Measurements from ENCODE around the gene ATP8A2.

Gene ATP8A2

DNA sequence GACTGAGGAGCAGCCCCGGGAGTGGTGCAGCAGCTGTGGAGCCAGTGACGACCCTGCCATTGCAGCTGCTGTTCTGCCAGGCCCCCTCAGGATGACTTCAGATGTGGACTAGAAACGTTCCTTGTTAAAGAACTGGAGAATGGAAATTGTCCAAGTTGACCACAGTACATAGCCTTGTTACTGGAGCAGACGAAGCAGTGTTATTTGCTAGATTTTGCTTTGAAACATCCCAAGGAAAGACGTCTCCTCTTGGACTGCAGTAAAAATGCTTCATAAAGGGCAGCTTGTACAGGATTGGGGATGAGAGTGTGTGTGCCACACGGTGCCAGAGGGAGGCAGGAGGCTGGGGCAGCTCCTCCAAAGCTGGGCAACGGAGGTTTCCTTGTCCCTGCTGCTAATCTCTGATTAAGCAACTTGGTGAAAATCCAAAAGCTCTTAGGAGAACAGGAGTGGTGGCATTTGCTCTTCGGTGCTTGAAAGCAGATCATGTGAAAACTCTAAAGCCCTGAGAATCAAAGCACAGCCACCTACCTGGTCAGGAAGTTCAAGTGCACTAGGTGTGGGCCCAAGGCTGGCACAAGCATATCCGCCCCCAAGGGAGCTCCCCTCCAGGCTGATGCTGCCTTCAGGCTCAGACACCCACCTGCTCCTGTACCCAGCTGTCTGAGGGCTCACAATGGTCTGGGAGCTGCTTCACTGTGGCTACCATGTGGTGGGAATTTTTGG is 645.6 kb downstream of the ATP8A2 start:
- no peak for DNase-seq (ENCODE audit: low read depth)

DNA sequence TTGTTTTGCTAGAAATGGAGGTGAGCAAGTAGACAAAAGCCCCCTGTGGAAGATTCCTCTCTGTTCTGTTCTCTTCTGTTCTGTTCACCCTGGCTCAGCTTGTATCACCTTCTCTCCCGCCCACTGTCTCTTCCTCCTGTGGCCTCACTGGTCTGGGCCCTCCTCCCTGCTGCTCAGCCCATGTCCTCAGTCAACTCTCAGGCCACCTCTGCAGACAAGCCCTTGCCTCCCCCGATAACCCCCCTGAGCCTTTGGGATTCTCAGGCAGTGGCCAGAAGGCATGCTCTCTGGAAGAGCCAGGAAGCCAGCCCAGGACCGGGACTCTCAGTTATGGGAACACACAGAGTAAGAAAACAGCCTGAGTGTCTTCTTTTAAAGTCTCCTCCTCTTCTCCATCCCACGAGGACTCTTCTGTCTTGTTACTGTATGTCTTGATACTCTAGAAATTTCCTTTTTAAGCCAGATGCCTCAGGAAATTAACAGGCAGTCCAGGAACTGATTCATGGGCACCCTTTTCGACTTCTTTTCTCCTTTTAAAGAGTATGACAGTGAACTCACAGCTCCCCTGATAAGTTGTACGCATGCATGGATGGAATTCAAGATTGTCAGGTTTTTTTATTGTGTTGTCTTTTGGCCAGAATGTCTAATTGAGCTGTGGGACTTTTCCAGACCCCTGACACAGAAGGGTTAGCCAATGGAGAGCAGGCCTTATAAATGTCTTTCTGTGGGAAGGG is 646.3 kb downstream of the ATP8A2 start:
- DNase-seq (ENCODE audit: low read depth): no peak

DNA sequence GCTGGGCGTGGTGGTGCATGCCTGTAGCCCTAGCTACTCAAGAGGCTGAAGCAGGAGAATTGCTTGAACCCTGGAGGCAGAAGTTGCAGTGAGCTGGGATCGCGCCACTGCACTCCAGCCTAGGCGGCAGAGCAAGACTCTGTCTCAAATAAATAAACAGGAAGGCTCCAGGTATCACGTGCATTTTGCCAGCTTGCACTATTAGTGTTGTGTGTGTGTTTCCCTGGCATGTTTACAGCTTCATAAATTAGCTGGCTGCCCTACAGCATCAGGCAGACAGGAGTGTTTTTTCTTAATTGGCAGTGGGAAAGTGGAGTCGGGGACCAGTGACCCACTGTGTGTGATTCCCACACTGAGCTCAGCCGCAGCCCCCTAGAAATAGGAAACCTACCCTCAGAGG is 647.5 kb downstream of the ATP8A2 start:
- DNase-seq (ENCODE audit: low read depth): no peak

DNA sequence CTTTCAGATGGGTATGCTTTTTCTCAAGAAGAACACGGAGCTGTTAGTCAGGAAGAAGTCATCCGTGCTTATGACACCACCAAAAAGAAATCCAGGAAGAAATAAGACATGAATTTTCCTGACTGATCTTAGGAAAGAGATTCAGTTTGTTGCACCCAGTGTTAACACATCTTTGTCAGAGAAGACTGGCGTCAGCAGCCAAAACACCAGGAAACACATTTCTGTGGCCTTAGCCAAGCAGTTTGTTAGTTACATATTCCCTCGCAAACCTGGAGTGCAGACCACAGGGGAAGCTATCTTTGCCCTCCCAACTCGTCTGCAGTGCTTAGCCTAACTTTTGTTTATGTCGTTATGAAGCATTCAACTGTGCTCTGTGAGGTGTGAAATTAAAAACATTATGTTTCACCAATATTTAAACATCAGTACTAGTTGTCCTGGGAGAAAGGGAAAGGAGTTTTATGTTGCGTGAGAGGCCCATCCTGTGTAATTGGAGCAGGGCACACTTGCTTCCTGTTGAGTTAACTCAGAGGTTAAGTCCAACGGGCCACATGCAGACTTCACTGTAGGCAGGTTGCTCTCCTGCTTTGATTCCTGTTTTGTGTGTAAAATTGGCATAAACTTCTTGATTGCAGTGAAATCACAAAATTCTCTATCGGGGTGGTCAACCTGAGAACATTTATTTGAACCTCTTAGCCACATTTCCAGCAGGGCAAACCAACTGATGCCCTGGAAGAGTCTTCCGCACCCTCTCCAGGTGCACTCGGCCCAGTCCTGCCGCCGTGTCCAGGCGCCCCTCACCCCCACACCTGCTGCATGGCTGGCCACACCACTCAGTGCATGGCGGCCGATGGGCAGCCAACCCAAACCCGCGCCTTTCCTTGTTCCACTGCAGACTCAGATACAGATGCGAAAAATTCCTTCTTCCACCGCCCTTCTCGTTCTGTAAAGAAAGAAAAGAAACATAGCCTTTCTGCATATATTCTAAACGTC is 648.4 kb downstream of the ATP8A2 start:
- peak; percentile 54 for DNase-seq (ENCODE audit: low read depth)

DNA sequence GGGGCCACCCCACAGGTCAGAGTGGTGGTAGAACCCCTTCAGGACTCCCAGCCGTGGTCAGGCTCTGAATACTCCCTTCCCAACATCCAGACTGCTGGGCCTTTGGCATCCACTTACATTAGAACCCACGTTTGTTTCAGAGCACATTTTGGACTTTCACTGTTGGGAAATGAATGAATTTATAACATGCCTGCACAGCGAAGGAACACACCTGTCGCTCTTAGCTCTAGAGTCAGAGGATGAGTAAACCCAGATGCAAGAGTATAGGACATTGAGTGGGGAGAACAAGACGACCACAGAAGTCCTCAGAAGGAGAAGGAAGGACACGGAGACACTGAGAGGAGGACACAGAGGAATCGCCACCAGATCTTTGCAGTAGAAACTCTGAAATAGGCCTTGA is 649.1 kb downstream of the ATP8A2 start:
- DNase-seq (ENCODE audit: low read depth): no peak

DNA sequence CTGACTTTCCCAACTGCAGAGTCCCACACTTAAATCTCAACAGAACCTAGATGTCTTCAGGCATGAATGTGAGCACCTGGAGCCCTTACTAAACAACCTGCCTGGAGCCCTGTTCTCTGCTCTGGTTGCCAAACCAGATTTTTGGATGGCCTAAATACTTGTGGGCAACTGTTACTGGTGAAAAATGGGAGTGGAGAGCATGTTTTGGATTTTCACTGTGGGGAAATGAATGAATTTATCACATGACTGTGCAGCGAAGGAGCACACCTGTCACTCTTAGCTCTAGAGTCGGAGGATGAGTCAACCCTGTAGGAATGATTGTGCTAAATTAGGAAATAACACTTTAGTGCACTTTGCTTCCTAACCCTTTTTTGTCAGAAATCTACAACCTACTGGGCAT is 649.7 kb downstream of the ATP8A2 start:
- DNase-seq (ENCODE audit: low read depth): no peak

DNA sequence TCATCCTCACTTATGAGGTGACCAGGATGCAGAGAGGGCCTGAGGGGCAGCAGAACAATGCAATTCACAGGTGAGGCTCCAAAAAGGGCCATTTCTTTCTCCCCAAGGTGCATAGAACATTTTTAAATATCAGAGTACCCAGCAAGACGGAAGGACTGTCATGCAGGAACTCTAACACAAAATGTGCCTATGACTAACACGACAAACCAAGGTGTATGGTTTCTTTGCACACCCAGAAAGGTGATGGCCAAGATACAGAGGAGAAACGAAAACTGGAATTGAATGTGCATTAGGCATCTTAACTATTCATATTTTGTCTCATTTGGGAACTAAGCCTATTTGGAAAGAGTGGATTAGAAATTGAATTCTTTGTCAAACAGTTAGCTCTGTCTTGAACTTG is 650.2 kb downstream of the ATP8A2 start:
- DNase-seq (ENCODE audit: low read depth): no peak

DNA sequence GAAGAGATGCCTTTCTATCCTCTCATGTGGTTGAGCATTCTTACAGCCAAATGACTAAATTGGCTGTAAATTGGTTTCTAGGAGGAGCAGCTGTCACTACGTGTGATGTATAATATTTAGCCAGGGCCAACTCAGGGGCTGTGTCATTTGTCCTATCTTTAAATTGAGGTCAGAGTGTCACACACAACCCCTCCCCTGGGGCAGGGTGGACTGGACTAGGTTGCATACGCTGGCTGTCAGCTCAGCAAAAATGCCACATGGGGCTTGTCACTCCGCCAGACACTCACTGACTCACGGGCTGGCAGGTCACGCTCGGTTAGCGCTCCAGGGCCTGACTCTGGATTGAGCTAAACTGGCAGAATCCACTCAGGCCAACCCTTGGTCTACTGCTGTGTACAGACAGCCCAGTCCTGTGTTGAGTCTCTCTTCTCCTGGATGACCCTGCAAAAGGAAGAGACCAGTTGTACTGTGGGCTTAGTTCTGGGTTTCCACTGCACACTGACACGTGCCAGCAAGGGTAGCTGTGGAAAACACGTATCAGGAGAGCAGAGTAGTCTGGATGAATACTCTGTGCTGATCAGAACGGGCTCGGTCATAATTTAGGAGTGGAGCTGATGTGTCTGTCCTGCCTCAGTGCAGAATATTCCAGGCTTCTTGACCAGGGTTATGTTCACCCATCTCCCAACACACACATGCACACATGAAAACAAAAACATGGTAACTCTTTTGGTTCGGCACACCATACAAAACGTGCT is 650.9 kb downstream of the ATP8A2 start:
- no peak for DNase-seq (ENCODE audit: low read depth)

DNA sequence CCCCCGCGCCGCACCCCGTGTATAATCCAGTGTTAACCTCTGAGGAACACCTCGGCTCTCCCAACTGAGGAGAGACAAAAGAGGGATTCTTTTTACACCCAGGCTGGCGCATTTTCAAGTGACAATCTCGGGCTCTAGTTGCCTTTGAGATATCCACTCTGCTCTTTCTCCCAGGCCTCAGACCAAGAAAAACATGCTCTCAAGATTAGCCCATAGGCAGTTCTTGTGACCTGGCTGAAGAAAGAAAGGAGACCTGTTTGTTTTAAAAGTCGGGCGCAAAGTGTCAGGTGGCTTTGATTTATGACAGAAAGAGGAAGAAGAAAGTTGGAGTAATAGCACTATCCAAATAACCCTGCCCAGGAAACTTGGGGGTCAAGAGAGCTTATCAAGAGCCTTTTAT is 652.8 kb downstream of the ATP8A2 start:
- DNase-seq (ENCODE audit: low read depth): no peak

DNA sequence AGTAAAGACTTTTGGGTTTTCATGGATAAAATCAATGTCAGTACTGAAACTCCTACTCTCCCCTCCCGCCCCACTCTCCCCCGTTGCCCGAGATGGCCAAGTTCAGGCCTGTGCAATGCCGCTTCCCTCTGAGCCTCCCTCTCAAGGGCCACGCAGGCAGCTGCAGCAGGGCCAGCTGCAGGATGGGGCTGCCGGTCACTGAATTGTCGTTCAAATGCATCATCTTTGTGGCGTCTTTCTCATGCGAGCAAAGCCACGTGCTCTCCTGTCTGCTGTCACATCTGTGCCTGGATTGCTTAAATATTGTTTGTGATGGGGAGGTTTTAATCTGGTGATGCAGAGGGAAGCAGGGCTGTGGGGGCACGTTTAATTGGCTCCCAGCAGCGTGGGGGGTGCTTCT is 653.4 kb downstream of the ATP8A2 start:
- DNase-seq (ENCODE audit: low read depth): no peak

DNA sequence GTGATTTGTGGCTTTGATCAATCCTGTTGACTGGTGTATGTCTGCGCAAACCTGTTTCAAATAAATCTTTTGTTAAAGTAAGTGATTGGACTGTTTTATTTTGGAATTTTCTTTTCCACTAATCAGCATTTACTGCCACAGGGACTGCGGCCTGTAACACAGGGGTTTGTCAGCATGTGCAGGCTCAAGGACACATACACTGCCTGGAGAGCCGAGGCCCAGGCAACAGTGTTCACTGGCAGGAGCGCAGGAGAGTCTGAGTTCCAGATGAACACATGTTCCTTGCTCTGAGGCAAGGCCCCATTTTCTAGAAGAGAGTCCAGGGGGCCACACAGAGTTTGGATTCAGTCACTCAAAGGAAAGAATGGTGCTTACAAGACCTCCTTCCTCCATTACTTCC is 654.0 kb downstream of the ATP8A2 start:
- DNase-seq (ENCODE audit: low read depth): no peak

DNA sequence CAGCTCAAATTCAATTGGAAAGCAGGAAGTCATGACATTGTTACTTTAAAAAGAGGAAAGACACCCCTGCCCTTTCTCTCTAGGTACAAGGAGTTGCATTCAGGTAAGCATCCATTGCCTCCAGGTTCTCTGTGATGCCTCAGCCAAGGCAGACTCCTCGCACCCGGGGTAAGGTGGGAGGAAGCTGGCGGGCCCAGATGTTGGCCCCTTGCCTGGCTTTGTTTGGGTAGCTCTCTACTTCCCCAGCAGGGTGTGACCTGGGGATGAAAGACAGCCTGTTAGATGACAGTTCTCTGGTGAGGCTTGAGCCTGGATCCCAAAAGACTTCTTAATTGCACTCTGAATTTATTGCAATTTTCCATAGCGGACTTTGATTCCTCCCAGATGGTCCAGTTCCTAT is 654.4 kb downstream of the ATP8A2 start:
- no peak for DNase-seq (ENCODE audit: low read depth)

DNA sequence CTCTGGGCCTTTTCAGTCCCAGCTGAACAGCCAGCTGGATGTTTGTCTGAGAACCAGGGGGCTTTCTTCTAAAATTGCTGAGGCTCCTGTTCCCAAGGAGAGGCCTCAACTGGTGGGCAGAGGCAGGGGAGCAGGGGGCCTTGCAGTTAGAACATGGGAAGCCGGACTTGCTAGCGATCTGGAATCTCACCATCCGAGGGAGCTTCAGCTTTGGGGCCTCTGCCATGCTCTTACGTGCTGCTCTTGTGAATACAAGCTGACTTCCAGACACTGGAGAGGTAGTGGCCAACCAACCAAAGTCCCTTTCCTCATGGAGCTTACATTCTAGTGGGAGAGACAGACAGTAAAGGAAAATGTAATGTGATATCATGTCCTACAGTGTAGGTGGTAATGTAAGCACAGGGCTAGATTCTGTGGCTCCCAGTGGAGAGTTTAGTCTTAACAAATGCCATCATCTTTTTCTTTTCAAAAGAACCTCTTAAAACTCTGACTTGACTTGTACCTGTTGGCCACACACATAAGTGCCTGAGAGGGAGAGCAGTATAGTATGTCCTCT is 657.9 kb downstream of the ATP8A2 start:
- no peak for DNase-seq (ENCODE audit: low read depth)

DNA sequence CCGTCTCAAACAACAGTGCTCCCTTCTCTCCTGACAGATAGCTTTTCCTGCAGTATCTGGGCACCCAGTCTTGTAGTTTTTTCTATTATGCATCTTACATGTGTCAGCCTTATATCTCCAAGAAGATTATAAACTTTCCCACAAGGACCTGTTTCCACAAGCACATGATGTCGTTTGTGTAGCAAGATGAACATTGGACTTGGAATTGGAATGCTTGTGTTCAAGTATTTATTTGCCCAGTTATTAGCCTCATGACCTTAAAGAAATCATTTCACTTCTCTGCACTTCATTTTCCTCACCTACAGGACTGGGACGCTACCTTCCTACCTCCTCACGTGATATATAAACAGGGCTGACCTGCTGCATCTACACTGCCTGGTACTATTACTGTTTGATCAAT is 658.6 kb downstream of the ATP8A2 start:
- no peak for DNase-seq (ENCODE audit: low read depth)

DNA sequence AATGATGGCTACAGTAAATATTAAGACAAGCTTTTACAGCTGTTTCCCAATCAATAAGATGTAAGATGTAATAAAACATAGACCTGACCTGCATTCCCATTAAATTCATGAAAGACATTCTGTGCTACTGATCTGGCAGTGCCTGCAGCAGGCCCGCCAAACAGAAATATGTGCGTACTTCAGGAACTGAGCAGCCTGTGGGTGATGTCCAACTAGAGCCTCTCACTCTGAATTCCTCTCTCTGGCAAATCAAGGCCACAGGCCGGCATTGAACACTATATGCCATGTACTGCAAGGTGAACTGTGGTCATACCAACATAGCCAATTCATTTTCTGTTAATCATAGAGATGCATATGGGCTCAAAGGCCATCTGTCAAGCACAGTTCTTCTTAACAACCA is 662.2 kb downstream of the ATP8A2 start:
- no peak for DNase-seq (ENCODE audit: low read depth)

DNA sequence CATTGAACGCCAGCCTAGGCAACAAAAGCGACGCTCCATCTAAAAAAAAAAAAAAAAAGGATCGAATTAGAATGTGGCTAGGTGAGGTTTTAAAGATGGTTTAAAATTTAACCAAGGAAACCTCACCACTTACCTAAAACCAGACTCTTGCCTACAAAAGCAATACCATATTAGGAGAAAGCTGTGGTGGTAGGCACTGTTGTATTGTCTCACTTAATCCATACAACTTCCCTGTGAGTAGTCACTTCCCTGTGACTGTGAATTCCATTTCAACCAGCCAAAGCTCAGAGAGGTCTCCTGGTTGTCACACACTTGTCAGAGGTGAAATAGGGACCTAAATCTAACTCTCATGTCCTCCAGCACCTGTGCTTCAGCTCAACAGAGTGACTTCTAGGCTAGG is 664.6 kb downstream of the ATP8A2 start:
- DNase-seq (ENCODE audit: low read depth): no peak

DNA sequence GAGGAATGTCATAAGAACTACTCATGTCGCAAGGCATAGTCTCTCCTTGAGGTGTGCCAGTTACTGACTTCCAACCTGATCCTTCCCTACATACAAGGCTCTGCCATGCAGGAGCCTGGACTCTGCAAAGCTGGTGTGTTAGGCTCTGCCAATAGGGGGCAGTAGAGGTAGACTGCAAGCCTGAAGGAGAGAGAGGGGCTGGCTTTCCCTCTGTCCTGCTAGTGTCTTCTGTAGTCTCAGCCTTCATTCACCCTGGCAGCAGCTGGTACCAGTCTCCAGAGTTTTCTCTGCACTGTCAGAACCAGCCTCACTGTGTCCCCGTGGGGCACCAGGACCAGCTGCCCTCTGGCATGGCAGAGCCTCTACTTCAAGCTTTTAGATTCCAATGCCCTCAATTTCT is 665.5 kb downstream of the ATP8A2 start:
- DNase-seq (ENCODE audit: low read depth): no peak

DNA sequence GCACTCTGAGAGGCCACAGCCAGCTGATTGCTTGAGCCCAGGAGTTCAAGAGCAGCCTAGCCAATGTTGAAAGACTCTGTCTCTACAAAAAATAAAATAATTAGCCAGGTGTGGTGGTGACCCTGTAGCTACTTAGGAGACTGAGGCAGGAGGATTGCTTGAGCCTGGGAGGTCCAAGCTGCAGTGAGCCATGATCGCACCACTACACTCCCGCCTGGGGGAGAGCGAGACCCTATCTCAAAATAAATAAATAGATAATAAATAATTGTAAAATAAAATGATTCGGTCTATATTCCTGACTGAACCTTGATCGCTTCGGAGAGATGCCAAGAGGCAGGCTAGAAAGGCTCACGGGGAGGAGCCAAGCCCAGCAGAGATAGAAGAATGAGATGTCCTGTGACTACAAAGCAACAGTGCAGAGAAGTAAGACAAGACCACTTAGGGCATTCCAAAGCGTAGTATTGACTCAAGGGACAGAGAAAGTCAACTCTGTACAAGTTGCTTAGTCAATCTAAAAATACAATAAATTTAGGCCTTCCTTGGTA is 667.2 kb downstream of the ATP8A2 start:
- DNase-seq (ENCODE audit: low read depth): no peak

DNA sequence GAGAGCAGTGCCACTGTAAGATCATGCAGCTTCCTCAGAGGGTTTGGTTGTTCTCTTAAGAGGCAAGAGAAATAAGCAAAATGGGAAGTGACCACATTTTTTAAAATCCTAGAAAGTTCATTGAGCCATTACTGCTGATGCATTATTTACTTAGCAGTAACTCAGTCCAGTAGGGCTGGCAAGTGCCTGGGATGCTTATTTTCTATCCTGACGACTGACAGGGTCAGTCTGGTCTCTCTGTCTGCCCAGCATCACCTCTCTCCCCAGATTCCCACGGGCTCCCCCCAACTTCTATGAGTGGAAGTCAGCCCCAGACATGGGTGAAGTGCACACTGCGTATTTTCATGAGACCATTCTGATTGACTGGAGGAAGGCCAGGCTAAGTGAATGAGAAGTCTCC is 669.7 kb downstream of the ATP8A2 start:
- no peak for DNase-seq (ENCODE audit: low read depth)

DNA sequence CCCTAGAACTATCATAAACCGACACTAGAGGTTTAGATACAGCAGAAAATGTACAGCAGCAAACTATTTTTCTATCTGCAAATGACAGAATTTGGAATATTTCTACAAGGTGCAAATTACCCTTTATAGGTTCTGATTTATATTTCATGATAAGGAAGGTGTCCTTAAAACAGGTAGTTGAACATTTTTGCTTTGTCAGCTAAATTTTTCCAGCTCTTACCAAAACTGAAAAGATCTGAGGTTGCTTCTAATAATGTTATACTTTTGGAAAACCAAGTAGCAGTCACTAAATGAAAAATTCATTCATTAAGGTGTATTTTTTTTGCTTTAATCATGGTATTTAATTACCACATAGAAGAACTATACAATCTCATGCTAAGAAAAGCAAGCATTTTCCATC is 671.0 kb downstream of the ATP8A2 start:
- DNase-seq (ENCODE audit: low read depth): no peak

DNA sequence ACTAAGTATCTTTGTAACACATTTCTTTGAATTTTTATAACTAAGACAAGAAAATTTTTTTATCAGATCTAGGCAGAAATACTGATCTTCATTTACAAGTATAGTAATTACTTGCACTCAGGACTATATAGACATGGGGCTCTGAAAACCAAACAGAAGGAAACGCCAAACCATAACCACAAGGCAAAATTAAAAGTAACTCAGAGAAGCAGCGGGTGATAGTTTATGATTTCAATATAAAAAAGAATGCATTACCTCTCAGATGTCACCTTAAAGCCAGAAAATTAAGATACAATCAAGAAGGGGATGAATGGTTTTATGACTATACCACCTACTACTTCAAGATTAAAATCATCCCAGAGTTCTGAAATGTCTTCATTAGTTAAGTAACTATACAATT is 673.4 kb downstream of the ATP8A2 start:
- DNase-seq (ENCODE audit: low read depth): no peak
